Subcutaneous adipose tissue (tissue), 4 donors: ENCODE measurements around the gene KLHL20. TPM values are rescaled to one million over a fixed set of nuclear protein-coding genes. Genes with fewer than 3 reads are reported as not detected.

Experiments used
- CTCF ChIP-seq: fragments of 450-650 bp; IDR thresholded peaks from one replicate; pipeline ENCODE4 v1.5.1; 2016; ENCODE audit warnings: low read depth, mild to moderate bottlenecking, control low read depth, antibody characterized with exemption, moderate library complexity
- total RNA-seq, 4 donors: library from RNA; depleted of rRNA; stranded (reverse); fragments of >200 nt; gene quantifications; one replicate each; pipeline ENCODE4 v1.1.0, GENCODE V29; 2016

The KLHL20 gene
- total RNA-seq, 4 donors from 2014 or later = 27.7 to 45.2 (median 44.4) TPM

- no peak for TF ChIP-seq CTCF
Observed at GRCh38 chr1:173705117-173705516, 9.7 kb upstream of the KLHL20 start.

GRCh38 chr1:173708787-173709186, 6.0 kb upstream of the KLHL20 start:
- no peak for TF ChIP-seq CTCF

GRCh38 chr1:173714441-173714758, 381 bp upstream of the KLHL20 start:
- no peak for TF ChIP-seq CTCF

- TF ChIP-seq CTCF = no peak
Observed at GRCh38 chr1:173715538-173715844, 710 bp downstream of the KLHL20 start.

GRCh38 chr1:173717238-173717637, 2.5 kb downstream of the KLHL20 start:
- TF ChIP-seq CTCF = no peak

GRCh38 chr1:173733912-173734311, 19.1 kb downstream of the KLHL20 start:
- TF ChIP-seq CTCF = no peak

- TF ChIP-seq CTCF = no peak
Observed at GRCh38 chr1:173742203-173742886, 27.6 kb downstream of the KLHL20 start.
